ENCODE results near the gene SEPTIN8.

SEPTIN8 gene

DNA sequence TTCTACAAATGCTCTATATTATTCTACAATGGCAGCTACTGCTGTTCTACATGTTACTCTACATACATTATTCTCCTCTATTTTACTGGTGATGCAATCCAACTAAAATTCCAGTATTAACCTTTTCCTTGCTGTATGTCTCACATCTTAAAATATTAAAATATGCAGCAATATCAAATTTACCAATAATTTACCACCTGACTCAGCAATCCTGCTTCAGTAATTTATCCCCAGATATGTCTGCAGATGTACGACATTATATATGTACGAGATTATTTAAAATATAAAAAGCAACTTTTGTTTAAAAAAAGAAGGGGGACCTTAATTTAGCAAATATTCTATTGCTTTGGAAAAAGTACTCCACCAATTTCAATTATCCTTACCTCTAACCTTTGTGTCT, 51.3 kb downstream of the SEPTIN8 start:
- Mint-ChIP-seq H3K4me3 (no peak overlapping the region), H3K9me3 (no peaks in the 10 kb centered on the region), H3K27me3 (no peaks in the 10 kb centered on the region), H3K4me1 (peaks cover 0 to 1% of the 10 kb centered on the region in 2 donors), H3K27ac (no peak overlapping the region), H3K36me3 (peaks cover 13 to 30% of the 10 kb centered on the region in 2 donors)
- DNase-seq (no peak), ATAC-seq (replicated peaks) (no peak)

DNA sequence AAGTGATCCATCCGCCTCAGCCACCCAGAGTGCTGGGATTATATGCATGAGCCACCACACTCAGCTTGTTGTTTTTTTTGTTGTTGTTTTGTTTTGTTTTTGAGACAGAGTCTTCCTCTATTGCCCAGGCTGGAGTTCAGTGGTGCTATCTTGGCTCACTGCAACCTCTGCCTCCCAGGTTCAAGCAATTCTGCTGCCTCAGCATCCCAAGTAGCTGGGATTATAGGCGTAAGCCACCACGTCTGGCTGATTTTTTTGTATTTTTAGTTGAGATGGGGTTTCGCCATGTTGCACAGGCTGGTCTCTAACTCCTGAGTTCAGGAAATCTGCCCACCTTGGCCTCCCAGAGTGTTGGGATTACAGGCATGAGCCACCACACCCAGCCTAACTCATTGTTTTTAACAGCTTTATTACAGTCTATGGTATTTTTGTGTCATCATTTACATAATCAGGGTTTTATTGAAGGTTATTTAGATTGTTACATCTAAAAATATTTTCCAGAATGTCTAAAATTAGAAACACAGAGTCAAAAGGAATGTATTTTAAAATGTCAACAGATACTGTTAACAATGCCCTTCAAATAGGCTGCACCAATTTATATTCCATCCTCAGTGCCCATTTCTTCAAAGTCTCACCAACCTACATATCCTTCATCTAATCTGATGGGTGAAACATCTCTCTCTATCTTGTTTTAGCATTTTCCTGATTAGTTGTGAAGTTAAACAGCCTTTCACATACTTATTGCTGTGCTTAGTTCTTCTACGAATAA, 58.3 kb downstream of the SEPTIN8 start:
- no peaks in the 10 kb centered on the region for H3K27me3 Mint-ChIP-seq
- no peak for DNase-seq
- peaks cover 0 to 4% of the 10 kb centered on the region in 2 donors for H3K4me1 Mint-ChIP-seq
- peaks cover 3 to 27% of the 10 kb centered on the region in 2 donors for H3K36me3 Mint-ChIP-seq
- H3K9me3 Mint-ChIP-seq = no peaks in the 10 kb centered on the region
- no peak overlapping the region for H3K4me3 Mint-ChIP-seq
- H3K27ac Mint-ChIP-seq = no peak overlapping the region
- ATAC-seq (replicated peaks) = no peak

DNA sequence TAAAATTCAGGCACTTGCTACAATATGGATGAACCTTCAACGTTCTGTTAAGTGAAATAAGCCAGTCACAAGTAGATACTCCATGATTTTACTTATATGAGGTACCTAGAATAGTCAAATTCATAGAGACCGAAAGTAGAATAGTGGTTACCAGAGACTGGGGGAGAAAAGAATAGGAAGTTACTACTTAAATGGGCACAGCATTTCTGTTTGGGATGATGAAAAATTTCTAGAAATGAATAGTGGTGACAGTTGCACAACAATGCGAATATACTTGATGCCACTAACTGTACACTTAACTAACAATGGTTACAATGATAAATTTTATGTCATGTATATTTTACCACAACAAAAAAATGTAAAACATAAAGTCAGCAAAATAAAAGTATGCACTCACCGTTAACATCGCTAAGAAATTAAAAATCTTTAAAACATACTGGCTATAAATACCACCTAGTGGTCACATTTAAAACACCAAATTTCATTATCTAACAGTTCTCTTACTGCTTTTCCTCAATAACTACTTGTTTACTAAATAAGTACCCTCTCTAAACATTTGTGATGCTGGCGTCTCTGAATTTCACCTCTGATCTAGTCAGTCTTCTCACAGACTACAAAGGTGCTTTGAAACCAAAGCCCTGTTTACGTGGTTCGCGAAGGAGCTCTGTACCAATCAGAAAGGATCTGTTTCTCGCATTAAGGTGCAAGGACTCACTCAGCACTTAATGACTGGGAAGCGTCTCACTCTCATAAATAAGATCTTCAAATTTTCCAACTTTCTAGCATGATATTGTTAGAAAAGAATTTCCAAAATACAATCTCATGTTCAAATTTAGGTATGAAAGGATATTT, 62.4 kb downstream of the SEPTIN8 start:
- Mint-ChIP-seq H3K36me3 (peaks cover 13 to 25% of the 10 kb centered on the region in 2 donors), H3K27ac (no peak overlapping the region), H3K27me3 (no peaks in the 10 kb centered on the region), H3K4me3 (no peak overlapping the region), H3K4me1 (peaks cover 0 to 4% of the 10 kb centered on the region in 2 donors), H3K9me3 (no peaks in the 10 kb centered on the region)
- ATAC-seq (replicated peaks) (peak in 1 of 2 donors; percentile 39), DNase-seq (no peak)

DNA sequence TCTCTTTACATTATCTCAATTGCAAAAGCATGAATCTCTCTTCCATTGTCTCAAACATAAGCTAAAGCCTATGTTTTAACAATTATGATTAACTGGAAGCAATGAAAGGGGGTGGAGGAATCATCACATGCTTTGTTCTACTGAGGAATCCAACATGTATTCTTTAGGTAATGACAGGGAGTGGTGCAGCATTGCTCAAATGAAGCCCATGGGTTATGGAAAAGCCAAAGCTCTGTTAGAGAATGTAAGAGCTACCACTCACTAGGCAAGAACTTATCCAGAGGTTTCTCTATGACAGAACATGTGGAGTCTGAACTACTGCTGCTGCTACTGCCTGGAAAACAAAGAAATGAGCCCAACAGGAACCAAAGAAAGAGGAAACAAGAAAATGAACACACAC, 68.4 kb downstream of the SEPTIN8 start:
- DNase-seq = no peak
- Mint-ChIP-seq H3K27ac (no peak overlapping the region), H3K4me1 (peaks cover 0 to 2% of the 10 kb centered on the region in 2 donors), H3K36me3 (peaks cover 9 to 14% of the 10 kb centered on the region in 2 donors), H3K4me3 (no peak overlapping the region), H3K9me3 (no peaks in the 10 kb centered on the region), H3K27me3 (no peaks in the 10 kb centered on the region)
- ATAC-seq (replicated peaks) = no peak

DNA sequence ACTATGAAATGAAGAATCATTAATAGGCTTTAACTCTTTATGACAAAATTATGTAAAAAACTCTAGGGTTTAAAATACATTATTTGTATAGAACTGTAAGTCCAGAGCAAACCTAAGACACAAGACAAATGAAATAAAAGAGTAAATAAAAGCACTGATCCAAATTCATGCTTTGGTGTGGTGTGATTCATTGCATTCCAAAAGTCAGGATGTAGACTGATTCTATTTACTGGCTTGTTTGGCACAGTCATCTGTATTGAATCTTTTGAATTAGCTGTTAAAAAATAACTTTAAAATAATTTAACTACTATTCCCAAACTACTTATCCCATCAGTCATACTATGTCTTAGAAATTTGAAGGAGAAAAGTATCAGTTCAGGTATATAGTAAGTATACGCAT, 72.2 kb downstream of the SEPTIN8 start:
- Mint-ChIP-seq H3K4me3 (no peak overlapping the region), H3K9me3 (no peaks in the 10 kb centered on the region), H3K36me3 (peaks cover 13 to 34% of the 10 kb centered on the region in 2 donors), H3K27me3 (no peaks in the 10 kb centered on the region), H3K4me1 (peaks cover 0 to 2% of the 10 kb centered on the region in 2 donors), H3K27ac (no peak overlapping the region)
- ATAC-seq (replicated peaks) (no peak), DNase-seq (no peak)
